Measurements from ENCODE around the gene SYNDIG1.

Gene SYNDIG1

GRCh38 chr20:24672181-24672880 is 202.9 kb downstream of the SYNDIG1 start:
- no peak for DNase-seq
- Mint-ChIP-seq H3K27me3 (no peaks in the 10 kb centered on the region), H3K27ac (no peak overlapping the region), H3K9me3 (no peaks in the 10 kb centered on the region), H3K36me3 (ENCODE audit: low read depth) (no peaks in the 10 kb centered on the region), H3K4me3 (no peak overlapping the region), H3K4me1 (ENCODE audit: low read depth) (no peaks in the 10 kb centered on the region)

- Mint-ChIP-seq H3K4me3 (no peak overlapping the region), H3K27ac (no peak overlapping the region), H3K36me3 (ENCODE audit: low read depth) (no peaks in the 10 kb centered on the region), H3K9me3 (no peaks in the 10 kb centered on the region), H3K27me3 (no peaks in the 10 kb centered on the region), H3K4me1 (ENCODE audit: low read depth) (no peaks in the 10 kb centered on the region)
- no peak for DNase-seq
These were observed 203.7 kb downstream of the SYNDIG1 start for GRCh38 chr20:24672886-24673677.

GRCh38 chr20:24673678-24674570 is 204.5 kb downstream of the SYNDIG1 start:
- no peaks in the 10 kb centered on the region for H3K27me3 Mint-ChIP-seq
- H3K9me3 Mint-ChIP-seq, result no peaks in the 10 kb centered on the region
- no peak overlapping the region for H3K4me3 Mint-ChIP-seq
- no peak overlapping the region for H3K27ac Mint-ChIP-seq
- no peak for DNase-seq
- H3K4me1 Mint-ChIP-seq (ENCODE audit: low read depth), result no peaks in the 10 kb centered on the region
- no peaks in the 10 kb centered on the region for H3K36me3 Mint-ChIP-seq (ENCODE audit: low read depth)

GRCh38 chr20:24674921-24675605 is 205.6 kb downstream of the SYNDIG1 start:
- H3K4me3 Mint-ChIP-seq, result no peak overlapping the region
- H3K27ac Mint-ChIP-seq, result no peak overlapping the region
- DNase-seq, result no peak
- no peaks in the 10 kb centered on the region for H3K27me3 Mint-ChIP-seq
- H3K4me1 Mint-ChIP-seq (ENCODE audit: low read depth), result no peaks in the 10 kb centered on the region
- no peaks in the 10 kb centered on the region for H3K9me3 Mint-ChIP-seq
- no peaks in the 10 kb centered on the region for H3K36me3 Mint-ChIP-seq (ENCODE audit: low read depth)

GRCh38 chr20:24675651-24676352 is 206.4 kb downstream of the SYNDIG1 start:
- no peak overlapping the region for H3K4me3 Mint-ChIP-seq
- no peak overlapping the region for H3K27ac Mint-ChIP-seq
- H3K36me3 Mint-ChIP-seq (ENCODE audit: low read depth), result no peaks in the 10 kb centered on the region

GRCh38 chr20:24676353-24676977 is 207.0 kb downstream of the SYNDIG1 start:
- Mint-ChIP-seq H3K27me3 (no peaks in the 10 kb centered on the region), H3K27ac (no peak overlapping the region), H3K36me3 (ENCODE audit: low read depth) (no peaks in the 10 kb centered on the region), H3K9me3 (no peaks in the 10 kb centered on the region), H3K4me3 (no peak overlapping the region), H3K4me1 (ENCODE audit: low read depth) (no peaks in the 10 kb centered on the region)
- no peak for DNase-seq

More at GRCh38 chr20:24675651-24676352, 206.4 kb downstream of the SYNDIG1 start:
- no peak for DNase-seq
- no peaks in the 10 kb centered on the region for H3K9me3 Mint-ChIP-seq
- H3K4me1 Mint-ChIP-seq (ENCODE audit: low read depth), result no peaks in the 10 kb centered on the region
- no peaks in the 10 kb centered on the region for H3K27me3 Mint-ChIP-seq

GRCh38 chr20:24676978-24677370 is 207.5 kb downstream of the SYNDIG1 start:
- Mint-ChIP-seq H3K36me3 (ENCODE audit: low read depth) (no peaks in the 10 kb centered on the region), H3K27ac (no peak overlapping the region), H3K27me3 (no peaks in the 10 kb centered on the region), H3K4me3 (no peak overlapping the region), H3K4me1 (ENCODE audit: low read depth) (no peaks in the 10 kb centered on the region), H3K9me3 (no peaks in the 10 kb centered on the region)
- DNase-seq, result no peak

- no peaks in the 10 kb centered on the region for H3K27me3 Mint-ChIP-seq
- no peaks in the 10 kb centered on the region for H3K36me3 Mint-ChIP-seq (ENCODE audit: low read depth)
- no peak overlapping the region for H3K4me3 Mint-ChIP-seq
- H3K4me1 Mint-ChIP-seq (ENCODE audit: low read depth), result no peaks in the 10 kb centered on the region
- DNase-seq, result no peak
- no peaks in the 10 kb centered on the region for H3K9me3 Mint-ChIP-seq
- no peak overlapping the region for H3K27ac Mint-ChIP-seq
These were observed 208.3 kb downstream of the SYNDIG1 start for GRCh38 chr20:24677626-24678315.

- H3K9me3 Mint-ChIP-seq, result no peaks in the 10 kb centered on the region
- no peaks in the 10 kb centered on the region for H3K27me3 Mint-ChIP-seq
- H3K4me3 Mint-ChIP-seq, result no peak overlapping the region
- no peak overlapping the region for H3K27ac Mint-ChIP-seq
- no peaks in the 10 kb centered on the region for H3K36me3 Mint-ChIP-seq (ENCODE audit: low read depth)
- DNase-seq, result no peak
- H3K4me1 Mint-ChIP-seq (ENCODE audit: low read depth), result no peaks in the 10 kb centered on the region
These were observed 209.1 kb downstream of the SYNDIG1 start for GRCh38 chr20:24678351-24679106.

- Mint-ChIP-seq H3K27ac (no peak overlapping the region), H3K4me3 (no peak overlapping the region), H3K9me3 (no peaks in the 10 kb centered on the region), H3K27me3 (no peaks in the 10 kb centered on the region), H3K36me3 (ENCODE audit: low read depth) (no peaks in the 10 kb centered on the region), H3K4me1 (ENCODE audit: low read depth) (no peaks in the 10 kb centered on the region)
- no peak for DNase-seq
These were observed 210.1 kb downstream of the SYNDIG1 start for GRCh38 chr20:24679448-24680047.

GRCh38 chr20:24681634-24682495 is 212.4 kb downstream of the SYNDIG1 start:
- no peak overlapping the region for H3K4me3 Mint-ChIP-seq
- H3K27ac Mint-ChIP-seq, result no peak overlapping the region
- DNase-seq, result no peak
- no peaks in the 10 kb centered on the region for H3K36me3 Mint-ChIP-seq (ENCODE audit: low read depth)
- H3K9me3 Mint-ChIP-seq, result no peaks in the 10 kb centered on the region
- no peaks in the 10 kb centered on the region for H3K4me1 Mint-ChIP-seq (ENCODE audit: low read depth)
- H3K27me3 Mint-ChIP-seq, result no peaks in the 10 kb centered on the region

All from activated T-cell treated with anti-CD3 and anti-CD28 coated beads, Interleukin-2, amount 50 U/mL, for 24 hours (primary cell).